Upper lobe of left lung (tissue), 6 donors: ENCODE results near the gene CCDC112. TPM values are rescaled to one million over a fixed set of nuclear protein-coding genes. Genes with fewer than 3 reads are reported as not detected.
A peak's percentile ranks its signal among the peaks of the same experiment; 100 is the strongest.

Experiments used
- ATAC-seq, 2 donors: fragments of 200-7000 bp; cut with Tn5 transposase; one replicate each; pipeline ENCODE4 v1.9.1; 2022; ENCODE audit warnings: mild to moderate bottlenecking in 2 of 2, moderate library complexity in 2 of 2; ENCODE audit not compliant: low FRiP score in 2 of 2
- DNase-seq, 2 donors: peaks; one replicate each; pipeline ENCODE4 v3.0.0-alpha.2; 2019 to 2020
- H3K27ac ChIP-seq, 4 donors: fragments of 200-600 bp; sonication (generic); one replicate each; pipeline ENCODE4 v1.5.1; 2016 to 2019
- H3K27me3 ChIP-seq, 4 donors: fragments of 200-600 bp; sonication (generic); one replicate each; pipeline ENCODE4 v1.5.1; 2017 to 2019
- H3K36me3 ChIP-seq, 4 donors: fragments of 200-600 bp; sonication (generic); one replicate each; pipeline ENCODE4 v1.5.1; 2016 to 2019
- H3K4me1 ChIP-seq, 4 donors: fragments of 200-600 bp; sonication (generic); one replicate each; pipeline ENCODE4 v1.5.1; 2018 to 2019
- H3K4me3 ChIP-seq, 4 donors: fragments of 200-600 bp; sonication (generic); one replicate each; pipeline ENCODE4 v1.5.1; 2017 to 2019; ENCODE audit warnings: mild to moderate bottlenecking in 2 of 4, moderate library complexity in 1 of 4
- H3K9me3 ChIP-seq, 4 donors: fragments of 200-600 bp; sonication (generic); one replicate each; pipeline ENCODE4 v1.5.1; 2018 to 2019
- EP300 ChIP-seq, 4 donors: sonication (generic); formaldehyde crosslinking; IDR thresholded peaks; one replicate each; pipeline ENCODE4 v1.5.1; 2017; ENCODE audit warnings: antibody characterized with exemption in 4 of 4, control low read depth in 2 of 4
- POLR2A ChIP-seq, 4 donors: fragments of 450-650 bp; IDR thresholded peaks; one replicate each; pipeline ENCODE4 v1.5.1; 2016 to 2017; ENCODE audit warnings: antibody characterized with exemption in 4 of 4, mild to moderate bottlenecking in 2 of 4
- POLR2AphosphoS5 ChIP-seq, 2 donors: sonication (generic); formaldehyde crosslinking; IDR thresholded peaks; one replicate each; pipeline ENCODE4 v1.5.1; 2017; ENCODE audit warnings: antibody characterized with exemption in 2 of 2
- WGBS, 2 donors: methylation state at CpG; one replicate each; pipeline ENCODE4 v1.1.5; 2017 to 2018; 5-methylcytosine and 5-hydroxymethylcytosine counted together
- total RNA-seq, 6 donors: library from RNA; depleted of rRNA in 4 of 6; stranded (reverse); fragments of >200 nt in 4 of 6; gene quantifications; one replicate each; pipeline versions ENCODE4 v1.1.0 to v1.2.1, GENCODE V29; 2016 to 2021
- TF ChIP-seq, protein P1 (sequence below), 6 experiments: fragments of 450-650 bp in 4 of 6; fragments of 200-600 bp in 2 of 6; sonication (generic) in 2 of 6; IDR thresholded peaks; one replicate each; pipeline ENCODE4 v1.5.1; 2016 to 2019; ENCODE audit warnings: antibody characterized with exemption in 6 of 6
- donor health status: DM: no; HTN: no; CAD: no; lungs with moderate emphysema.
- donor health status: DM: no; HTN: yes; CAD: no; lungs with severe emphysema.

Gene CCDC112
- total RNA-seq, 6 donors from 2014 or later: 1.8 to 32.7 (median 8.0) TPM

DNA sequence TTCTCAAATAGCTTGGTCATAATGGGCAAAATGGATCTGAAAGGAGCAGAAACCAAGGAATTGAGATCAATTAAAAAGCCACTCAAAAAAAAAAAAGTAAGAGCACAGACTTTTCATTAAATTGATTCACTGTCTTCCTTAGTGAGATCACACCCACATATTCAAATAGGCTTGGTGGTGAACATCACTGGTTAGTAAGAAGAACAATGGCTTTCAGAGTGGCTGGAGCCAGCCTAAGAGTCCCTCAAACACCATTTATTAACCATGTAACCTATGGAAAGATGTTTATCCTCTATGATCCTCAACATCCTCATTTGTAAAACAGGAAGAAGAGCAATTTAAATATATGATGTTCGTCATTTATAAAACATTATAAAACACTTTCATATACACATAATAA, 12.4 kb downstream of the CCDC112 start:
- DNase-seq: no peak
- no peak for ATAC-seq
- H3K27me3 ChIP-seq: no peaks in the 10 kb centered on the region
- no peak overlapping the region for H3K27ac ChIP-seq
- no peak overlapping the region for H3K4me3 ChIP-seq
- TF ChIP-seq EP300 (IDR thresholded peaks at IDR 0.05) (no peak), POLR2A (IDR thresholded peaks at IDR 0.05) (no peak), POLR2AphosphoS5 (IDR thresholded peaks at IDR 0.05) (no peak)
- TF ChIP-seq, protein P1, sequence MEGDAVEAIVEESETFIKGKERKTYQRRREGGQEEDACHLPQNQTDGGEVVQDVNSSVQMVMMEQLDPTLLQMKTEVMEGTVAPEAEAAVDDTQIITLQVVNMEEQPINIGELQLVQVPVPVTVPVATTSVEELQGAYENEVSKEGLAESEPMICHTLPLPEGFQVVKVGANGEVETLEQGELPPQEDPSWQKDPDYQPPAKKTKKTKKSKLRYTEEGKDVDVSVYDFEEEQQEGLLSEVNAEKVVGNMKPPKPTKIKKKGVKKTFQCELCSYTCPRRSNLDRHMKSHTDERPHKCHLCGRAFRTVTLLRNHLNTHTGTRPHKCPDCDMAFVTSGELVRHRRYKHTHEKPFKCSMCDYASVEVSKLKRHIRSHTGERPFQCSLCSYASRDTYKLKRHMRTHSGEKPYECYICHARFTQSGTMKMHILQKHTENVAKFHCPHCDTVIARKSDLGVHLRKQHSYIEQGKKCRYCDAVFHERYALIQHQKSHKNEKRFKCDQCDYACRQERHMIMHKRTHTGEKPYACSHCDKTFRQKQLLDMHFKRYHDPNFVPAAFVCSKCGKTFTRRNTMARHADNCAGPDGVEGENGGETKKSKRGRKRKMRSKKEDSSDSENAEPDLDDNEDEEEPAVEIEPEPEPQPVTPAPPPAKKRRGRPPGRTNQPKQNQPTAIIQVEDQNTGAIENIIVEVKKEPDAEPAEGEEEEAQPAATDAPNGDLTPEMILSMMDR (IDR thresholded peaks at IDR 0.05): no peak
- H3K4me1 ChIP-seq: no peaks in the 10 kb centered on the region
- 83 to 84% methylated on average over 1 of the region's 1 CpG for WGBS, 2 donors
- no peaks in the 10 kb centered on the region for H3K9me3 ChIP-seq
- no peaks in the 10 kb centered on the region for H3K36me3 ChIP-seq

DNA sequence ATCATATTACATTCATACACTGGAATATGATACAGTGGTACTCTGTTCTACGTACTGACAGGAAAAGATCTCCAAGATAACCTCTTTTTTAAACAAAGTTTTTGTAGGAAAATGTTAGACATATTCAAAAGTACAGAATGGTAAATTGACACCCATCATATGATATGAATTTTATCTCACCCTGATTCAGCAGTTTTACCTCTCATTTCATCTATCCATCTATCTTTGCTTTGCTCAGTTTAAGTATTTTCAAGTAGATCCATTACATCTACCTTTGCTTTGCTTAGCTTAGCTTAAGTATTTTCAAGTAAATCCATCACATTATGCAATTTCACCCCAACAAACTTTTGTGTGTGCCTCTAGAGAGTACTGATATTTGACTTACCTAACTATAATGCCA, 14.3 kb downstream of the CCDC112 start:
- WGBS, 2 donors: 41 to 82% methylated on average over 1 of the region's 1 CpG
- Histone ChIP-seq H3K27ac (no peak overlapping the region), H3K4me3 (no peak overlapping the region), H3K4me1 (no peaks in the 10 kb centered on the region), H3K36me3 (no peaks in the 10 kb centered on the region), H3K9me3 (no peaks in the 10 kb centered on the region), H3K27me3 (no peaks in the 10 kb centered on the region)
- ATAC-seq (no peak), DNase-seq (no peak)
- TF ChIP-seq EP300 (IDR thresholded peaks at IDR 0.05) (no peak), POLR2AphosphoS5 (IDR thresholded peaks at IDR 0.05) (no peak), POLR2A (IDR thresholded peaks at IDR 0.05) (no peak)
- TF ChIP-seq, protein P1 (IDR thresholded peaks at IDR 0.05): no peak

DNA sequence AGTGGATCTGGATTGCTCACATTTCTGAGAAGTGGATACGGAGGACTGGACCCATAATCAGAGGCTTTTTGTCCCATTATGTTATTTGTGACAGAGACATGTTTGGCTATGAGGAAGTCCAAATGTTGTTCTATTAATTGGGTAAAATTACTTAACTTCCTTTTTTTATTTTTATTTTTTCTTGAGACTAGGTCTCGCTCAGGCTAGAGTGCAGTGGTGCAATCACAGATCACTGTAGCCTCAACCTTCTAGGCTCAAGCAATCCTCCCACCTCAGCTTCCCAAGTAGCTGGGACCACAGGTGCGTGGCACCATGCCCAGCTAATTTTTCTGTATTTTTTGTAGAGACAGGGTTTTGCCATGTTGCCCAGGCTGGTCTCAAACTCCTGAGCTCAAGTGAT, 21.9 kb downstream of the CCDC112 start:
- Histone ChIP-seq H3K9me3 (no peaks in the 10 kb centered on the region), H3K36me3 (peaks cover 0 to 10% (median 4%) of the 10 kb centered on the region in 4 donors), H3K27ac (no peak overlapping the region), H3K4me1 (no peaks in the 10 kb centered on the region), H3K27me3 (no peaks in the 10 kb centered on the region), H3K4me3 (no peak overlapping the region)
- ATAC-seq (no peak), DNase-seq (peak in 1 of 2 donors; percentile 28)
- TF ChIP-seq POLR2A (IDR thresholded peaks at IDR 0.05) (no peak), POLR2AphosphoS5 (IDR thresholded peaks at IDR 0.05) (no peak), EP300 (IDR thresholded peaks at IDR 0.05) (no peak)
- TF ChIP-seq, protein P1 (IDR thresholded peaks at IDR 0.05): no peak
- 59 to 73% methylated on average over 3 of the region's 3 CpGs for WGBS, 2 donors

DNA sequence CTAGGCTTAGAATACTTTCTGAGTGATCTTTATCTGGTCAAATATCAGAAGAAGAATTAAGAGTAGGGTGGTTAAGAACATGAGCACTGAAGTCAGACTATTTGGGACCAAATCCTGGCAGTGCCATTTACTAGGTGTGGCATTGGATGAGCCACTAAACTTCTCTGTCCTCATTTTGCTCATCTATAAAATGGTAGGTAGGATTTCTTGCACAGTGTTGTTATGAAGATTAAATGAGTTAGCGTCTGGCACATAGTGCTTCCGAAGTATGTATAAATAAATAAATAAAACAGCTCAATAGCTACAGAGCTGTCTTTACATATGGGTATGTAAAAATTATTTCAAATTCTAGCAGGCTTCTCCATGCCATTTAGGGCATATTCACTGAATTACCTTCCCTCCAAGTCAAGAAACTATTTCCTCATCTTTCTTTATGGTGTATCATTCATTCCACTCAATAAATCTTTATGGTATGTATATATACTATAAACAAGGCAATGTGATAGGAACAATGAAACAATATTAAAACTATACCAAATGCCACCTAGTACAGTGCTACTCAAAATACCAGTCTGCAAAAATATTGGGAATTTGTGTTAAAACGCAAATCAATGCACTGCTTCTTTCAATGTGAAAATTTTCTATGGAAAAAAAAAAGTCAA, 24.0 kb downstream of the CCDC112 start:
- TF ChIP-seq, protein P1 (IDR thresholded peaks at IDR 0.05): no peak
- TF ChIP-seq POLR2A (IDR thresholded peaks at IDR 0.05) (no peak), EP300 (IDR thresholded peaks at IDR 0.05) (no peak), POLR2AphosphoS5 (IDR thresholded peaks at IDR 0.05) (no peak)
- no peak for DNase-seq
- Histone ChIP-seq H3K27ac (peak overlapping the region in 1 of 4 donors; percentile 30), H3K36me3 (peaks cover 0 to 10% (median 4%) of the 10 kb centered on the region in 4 donors), H3K27me3 (no peaks in the 10 kb centered on the region), H3K4me3 (no peak overlapping the region), H3K9me3 (no peaks in the 10 kb centered on the region), H3K4me1 (no peaks in the 10 kb centered on the region)
- 66 to 98% methylated on average over 3 of the region's 3 CpGs for WGBS, 2 donors
- ATAC-seq: no peak
